Prostate gland (tissue), 2 donors: Measurements from ENCODE around the gene CFAP53. TPM values are rescaled to one million over a fixed set of nuclear protein-coding genes. Genes with fewer than 3 reads are reported as not detected.
"Not testable (repeated sequence)": the region's sequence is repeated elsewhere in the genome, so short reads cannot be mapped to it uniquely, and the experiment has no call there.

Source experiments
- DNase-seq: peaks from one replicate; pipeline ENCODE4 v3.0.0-alpha.2; 2019; ENCODE audit warnings: low spot score
- H3K27ac ChIP-seq, 2 donors: fragments of 200-600 bp; sonication (generic); 2 replicates each; pipeline ENCODE4 v1.5.1; 2017 to 2019
- H3K27me3 ChIP-seq: fragments of 200-600 bp; sonication (generic); replicated peaks from 2 replicates; pipeline ENCODE4 v1.5.1; 2019; ENCODE audit not compliant: insufficient read depth
- H3K36me3 ChIP-seq, 2 donors: fragments of 200-600 bp; sonication (generic); 1 replicate in 1 of 2; 2 replicates in 1 of 2; pipeline versions ENCODE4 v1.5.1 to v1.8.1; 2017 to 2019
- H3K4me1 ChIP-seq: fragments of 200-600 bp; sonication (generic); replicated peaks from 2 replicates; pipeline ENCODE4 v1.5.1; 2019
- H3K4me3 ChIP-seq, 2 donors: fragments of 200-600 bp; sonication (generic); 2 replicates each; pipeline ENCODE4 v1.5.1; 2017 to 2019
- H3K9me3 ChIP-seq: fragments of 200-600 bp; sonication (generic); 2 replicates; pipeline ENCODE4 v1.5.1; 2017
- POLR2A ChIP-seq: fragments of 450-650 bp; IDR thresholded peaks from one replicate; pipeline ENCODE4 v1.6.1; 2016; ENCODE audit warnings: antibody characterized with exemption, mild to moderate bottlenecking
- POLR2AphosphoS5 ChIP-seq: sonication (generic); formaldehyde crosslinking; IDR thresholded peaks from one replicate; pipeline ENCODE4 v1.6.1; 2017; ENCODE audit warnings: antibody characterized with exemption
- WGBS: methylation state at CpG from one replicate; pipeline ENCODE4 v1.1.5; 2018; 5-methylcytosine and 5-hydroxymethylcytosine counted together
- intact Hi-C: fragments of 100-400 bp; cut with DNase I; formaldehyde crosslinking; loops from one replicate; pipeline ENCODE4 v1.14.2; 2022
- total RNA-seq, 2 donors: library from RNA; depleted of rRNA; stranded (reverse); fragments of >200 nt; gene quantifications; one replicate each; pipeline ENCODE4 v1.1.0, GENCODE V29; 2016
- TF ChIP-seq, protein P1 (sequence below), 4 experiments: fragments of 200-600 bp in 2 of 4; fragments of 450-650 bp in 2 of 4; sonication (generic) in 2 of 4; IDR thresholded peaks; 1 replicate in 3 of 4; 2 replicates in 1 of 4; pipeline ENCODE4 v1.5.1; 2016 to 2019; ENCODE audit warnings: antibody characterized with exemption in 4 of 4, mild to moderate bottlenecking in 2 of 4, moderate library complexity in 2 of 4

The CFAP53 gene
- total RNA-seq, 2 donors from 2014 or later = 0.59 to 4.7 TPM

DNA sequence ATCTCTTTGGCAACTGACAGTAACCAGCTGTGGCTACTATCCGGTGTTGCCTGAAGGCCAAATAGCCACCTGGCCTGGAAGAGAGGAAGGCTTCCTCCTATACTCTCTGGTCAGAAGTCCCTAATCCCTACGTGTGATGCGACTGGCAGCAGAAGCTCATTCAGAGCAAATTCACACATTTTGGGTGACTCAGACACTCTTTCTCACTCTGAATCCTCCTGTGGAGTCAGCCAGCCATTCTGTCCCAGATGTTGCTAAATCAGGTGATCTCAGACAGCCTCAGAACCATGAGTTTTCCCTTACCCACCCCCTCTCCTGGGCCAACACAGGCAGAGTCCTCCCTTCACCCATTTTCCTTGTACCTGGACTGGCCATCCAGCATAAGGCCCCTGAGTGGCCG is 34.7 kb downstream of the CFAP53 start:
- TF ChIP-seq, protein P1, sequence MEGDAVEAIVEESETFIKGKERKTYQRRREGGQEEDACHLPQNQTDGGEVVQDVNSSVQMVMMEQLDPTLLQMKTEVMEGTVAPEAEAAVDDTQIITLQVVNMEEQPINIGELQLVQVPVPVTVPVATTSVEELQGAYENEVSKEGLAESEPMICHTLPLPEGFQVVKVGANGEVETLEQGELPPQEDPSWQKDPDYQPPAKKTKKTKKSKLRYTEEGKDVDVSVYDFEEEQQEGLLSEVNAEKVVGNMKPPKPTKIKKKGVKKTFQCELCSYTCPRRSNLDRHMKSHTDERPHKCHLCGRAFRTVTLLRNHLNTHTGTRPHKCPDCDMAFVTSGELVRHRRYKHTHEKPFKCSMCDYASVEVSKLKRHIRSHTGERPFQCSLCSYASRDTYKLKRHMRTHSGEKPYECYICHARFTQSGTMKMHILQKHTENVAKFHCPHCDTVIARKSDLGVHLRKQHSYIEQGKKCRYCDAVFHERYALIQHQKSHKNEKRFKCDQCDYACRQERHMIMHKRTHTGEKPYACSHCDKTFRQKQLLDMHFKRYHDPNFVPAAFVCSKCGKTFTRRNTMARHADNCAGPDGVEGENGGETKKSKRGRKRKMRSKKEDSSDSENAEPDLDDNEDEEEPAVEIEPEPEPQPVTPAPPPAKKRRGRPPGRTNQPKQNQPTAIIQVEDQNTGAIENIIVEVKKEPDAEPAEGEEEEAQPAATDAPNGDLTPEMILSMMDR (IDR thresholded peaks at IDR 0.05) = no peak
- TF ChIP-seq POLR2AphosphoS5 (no peak), POLR2A (no peak)
- H3K9me3 ChIP-seq = no peaks in the 10 kb centered on the region
- H3K4me3 ChIP-seq = no peak overlapping the region
- H3K27me3 ChIP-seq = no peaks in the 10 kb centered on the region
- intact Hi-C loops = no loop called here
- H3K4me1 ChIP-seq = no peaks in the 10 kb centered on the region
- H3K27ac ChIP-seq = no peak overlapping the region
- DNase-seq = no peak
- H3K36me3 ChIP-seq = no peaks in the 10 kb centered on the region
- WGBS = 89% methylated on average over 4 of the region's 4 CpGs

DNA sequence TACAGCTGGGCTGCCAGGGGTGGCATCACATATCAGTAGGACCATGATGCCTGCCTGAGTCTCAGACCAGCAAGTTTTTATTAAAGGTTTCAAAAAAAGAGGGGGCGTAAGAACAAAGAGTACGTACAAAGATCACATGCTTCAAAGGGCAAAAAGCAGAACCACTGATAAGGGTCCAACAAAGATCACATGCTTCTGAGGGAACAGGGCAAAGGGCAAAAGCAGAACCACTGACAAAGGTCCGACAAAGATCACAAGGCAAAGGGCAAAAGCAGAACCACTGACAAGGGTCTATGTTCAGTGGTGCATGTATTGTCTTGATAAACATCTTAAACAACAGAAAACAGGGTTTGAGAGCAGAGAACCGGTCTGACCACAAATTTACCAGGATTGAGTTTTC is 46.0 kb downstream of the CFAP53 start:
- H3K27me3 ChIP-seq, H3K27ac ChIP-seq, H3K36me3 ChIP-seq, H3K9me3 ChIP-seq, H3K4me3 ChIP-seq, H3K4me1 ChIP-seq, intact Hi-C loops, DNase-seq: not testable (repeated sequence)
- 91% methylated on average over 4 of the region's 4 CpGs for WGBS

DNA sequence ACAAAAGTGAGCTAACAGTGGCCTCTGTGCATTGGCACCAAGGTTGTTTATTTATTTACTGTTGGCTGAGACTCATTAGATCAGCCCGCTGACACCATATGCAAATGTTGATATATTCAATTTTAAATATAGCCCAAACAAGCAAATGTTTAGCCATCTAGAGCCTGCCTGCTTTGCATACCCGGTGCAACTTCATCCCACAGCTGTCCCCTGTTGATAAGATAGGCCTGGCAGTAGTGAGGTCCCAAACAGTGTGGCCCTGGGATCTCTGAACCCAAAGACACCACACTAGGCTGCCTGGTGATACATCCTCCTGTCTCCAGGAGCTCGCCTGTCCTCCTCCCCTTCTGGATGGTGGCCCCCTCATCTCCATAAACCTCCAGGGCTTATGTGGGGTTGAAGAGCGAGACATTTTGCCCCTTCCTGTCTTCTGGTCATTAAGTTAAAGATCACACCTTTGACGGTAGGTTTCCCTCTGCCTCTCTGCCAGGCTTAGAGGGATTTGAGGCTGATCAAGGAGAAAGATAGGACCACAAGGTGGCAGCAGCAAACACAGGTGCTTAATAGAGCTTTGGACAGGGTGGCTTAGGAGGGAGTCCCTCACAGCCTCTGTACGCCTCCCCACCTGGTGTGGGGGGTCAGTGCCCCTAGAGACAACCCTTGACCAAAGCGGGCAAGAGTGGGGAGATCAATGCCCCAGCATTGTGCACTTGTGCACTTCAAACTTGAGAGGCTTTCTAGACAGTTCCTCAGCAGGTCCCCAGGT is 47.7 kb downstream of the CFAP53 start:
- intact Hi-C loops = no loop called here
- TF ChIP-seq POLR2AphosphoS5 = no peak
- TF ChIP-seq, protein P1 (IDR thresholded peaks at IDR 0.05) = peak in 3 of 4 experiments; percentile 11 to 22 (median 19)
- no peak for DNase-seq
- no peaks in the 10 kb centered on the region for H3K27me3 ChIP-seq
- H3K27ac ChIP-seq = no peak overlapping the region
- H3K4me3 ChIP-seq = no peak overlapping the region
- H3K9me3 ChIP-seq = no peaks in the 10 kb centered on the region
- H3K4me1 ChIP-seq = no peaks in the 10 kb centered on the region
- H3K36me3 ChIP-seq = no peaks in the 10 kb centered on the region
- 64% methylated on average over 7 of the region's 7 CpGs for WGBS

DNA sequence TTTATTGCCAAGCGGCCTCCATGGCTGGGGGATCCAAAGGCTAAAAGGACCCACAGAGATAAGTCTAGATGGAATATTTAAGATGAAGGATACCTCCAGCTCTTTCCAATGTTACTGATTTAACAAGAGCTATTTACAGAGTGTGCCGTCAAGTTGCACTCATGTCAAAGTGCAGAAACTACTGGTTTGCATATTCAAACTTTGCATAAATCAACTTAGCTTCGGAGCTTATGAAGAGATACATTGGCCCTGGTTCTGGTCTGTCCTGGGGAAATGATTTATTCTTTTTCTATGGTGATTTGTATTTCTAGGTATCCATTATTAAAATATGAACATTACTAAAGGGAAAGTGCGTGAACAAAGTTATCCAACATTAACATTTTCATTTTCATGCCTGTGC is 57.0 kb downstream of the CFAP53 start:
- H3K9me3 ChIP-seq = no peaks in the 10 kb centered on the region
- DNase-seq = no peak
- TF ChIP-seq, protein P1 (IDR thresholded peaks at IDR 0.05) = no peak
- TF ChIP-seq POLR2A (no peak), POLR2AphosphoS5 (no peak)
- intact Hi-C loops = no loop called here
- no peak overlapping the region for H3K27ac ChIP-seq
- no peak overlapping the region for H3K4me3 ChIP-seq
- no peaks in the 10 kb centered on the region for H3K27me3 ChIP-seq
- no peaks in the 10 kb centered on the region for H3K36me3 ChIP-seq
- WGBS = 69% methylated on average over 4 of the region's 4 CpGs
- H3K4me1 ChIP-seq = no peaks in the 10 kb centered on the region

DNA sequence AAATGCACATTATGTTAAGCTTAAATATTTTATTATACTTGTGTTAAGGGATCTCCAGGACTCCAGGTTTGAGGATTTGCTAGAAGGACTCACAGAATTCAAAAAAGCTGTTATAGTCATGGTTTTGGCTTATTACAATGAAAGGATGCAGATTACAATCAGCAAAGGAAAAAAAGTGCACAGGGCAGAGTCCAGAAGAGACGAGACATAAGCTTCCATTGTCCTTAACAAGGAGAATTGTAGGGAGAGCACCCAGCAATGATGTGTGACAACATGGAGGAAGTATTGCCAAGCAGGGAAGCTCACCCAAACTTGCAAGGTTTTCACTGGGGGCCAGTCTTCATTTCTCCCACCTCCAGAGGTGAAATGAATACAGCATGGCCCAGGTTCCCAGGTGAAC is 58.6 kb downstream of the CFAP53 start:
- TF ChIP-seq POLR2A (no peak), POLR2AphosphoS5 (no peak)
- TF ChIP-seq, protein P1 (IDR thresholded peaks at IDR 0.05) = no peak
- Histone ChIP-seq H3K9me3 (no peaks in the 10 kb centered on the region), H3K27ac (no peak overlapping the region), H3K4me1 (no peaks in the 10 kb centered on the region), H3K36me3 (no peaks in the 10 kb centered on the region), H3K4me3 (no peak overlapping the region), H3K27me3 (no peaks in the 10 kb centered on the region)
- no peak for DNase-seq
- WGBS = 49% methylated on average over 1 of the region's 1 CpG
- intact Hi-C loops = no loop called here
